ENCODE measurements around the gene PHF3. TPM values are rescaled to one million over a fixed set of nuclear protein-coding genes. Genes with fewer than 3 reads are reported as not detected.
"Not testable (repeated sequence)": the region's sequence is repeated elsewhere in the genome, so short reads cannot be mapped to it uniquely, and the experiment has no call there.

The PHF3 gene
- total RNA-seq, 1 experiment from 2014 or later = 43.0 TPM

GRCh38 chr6:63689421-63689820 is 53.8 kb downstream of the PHF3 start:
- DNase-seq (ENCODE audit: low spot score) = no peak
- in situ Hi-C loops (cut with HindIII; ENCODE audit: low sequenced_read_pairs) = no loop called here

- in situ Hi-C loops (cut with HindIII; ENCODE audit: low sequenced_read_pairs) = no loop called here
- DNase-seq (ENCODE audit: low spot score) = no peak
Observed at GRCh38 chr6:63690221-63690620, 54.6 kb downstream of the PHF3 start.

GRCh38 chr6:63705707-63706106 is 70.1 kb downstream of the PHF3 start:
- in situ Hi-C loops (cut with HindIII; ENCODE audit: low sequenced_read_pairs) = no loop called here
- no peak for DNase-seq (ENCODE audit: low spot score)

GRCh38 chr6:63706630-63707029 is 71.0 kb downstream of the PHF3 start:
- DNase-seq (ENCODE audit: low spot score) = no peak
- in situ Hi-C loops (cut with HindIII; ENCODE audit: low sequenced_read_pairs) = no loop called here

GRCh38 chr6:63708631-63709030 is 73.0 kb downstream of the PHF3 start:
- in situ Hi-C loops (cut with HindIII; ENCODE audit: low sequenced_read_pairs) = no loop called here
- no peak for DNase-seq (ENCODE audit: low spot score)

GRCh38 chr6:63709148-63709547 is 73.5 kb downstream of the PHF3 start:
- in situ Hi-C loops (cut with HindIII; ENCODE audit: low sequenced_read_pairs) = no loop called here
- DNase-seq (ENCODE audit: low spot score) = no peak

- in situ Hi-C loops (cut with HindIII; ENCODE audit: low sequenced_read_pairs) = no loop called here
- no peak for DNase-seq (ENCODE audit: low spot score)
Observed at GRCh38 chr6:63713332-63713731, 77.7 kb downstream of the PHF3 start.

- DNase-seq (ENCODE audit: low spot score) = no peak
- in situ Hi-C loops (cut with HindIII; ENCODE audit: low sequenced_read_pairs) = no loop called here
Observed at GRCh38 chr6:63714091-63714490, 78.5 kb downstream of the PHF3 start.

- in situ Hi-C loops (cut with HindIII; ENCODE audit: low sequenced_read_pairs) = no loop called here
- no peak for DNase-seq (ENCODE audit: low spot score)
Observed at GRCh38 chr6:63716169-63716568, 80.6 kb downstream of the PHF3 start.

- in situ Hi-C loops (cut with HindIII; ENCODE audit: low sequenced_read_pairs) = no loop called here
- no peak for DNase-seq (ENCODE audit: low spot score)
Observed at GRCh38 chr6:63721181-63721580, 85.6 kb downstream of the PHF3 start.

GRCh38 chr6:63724721-63725120 is 89.1 kb downstream of the PHF3 start:
- DNase-seq (ENCODE audit: low spot score) = no peak
- in situ Hi-C loops (cut with HindIII; ENCODE audit: low sequenced_read_pairs) = no loop called here

- in situ Hi-C loops (cut with HindIII; ENCODE audit: low sequenced_read_pairs) = no loop called here
- no peak for DNase-seq (ENCODE audit: low spot score)
Observed at GRCh38 chr6:63730311-63730710, 94.7 kb downstream of the PHF3 start.

GRCh38 chr6:63731930-63732329 is 96.3 kb downstream of the PHF3 start:
- DNase-seq (ENCODE audit: low spot score) = no peak
- in situ Hi-C loops (cut with HindIII; ENCODE audit: low sequenced_read_pairs) = no loop called here

GRCh38 chr6:63732336-63732735 is 96.7 kb downstream of the PHF3 start:
- in situ Hi-C loops (cut with HindIII; ENCODE audit: low sequenced_read_pairs) = no loop called here
- no peak for DNase-seq (ENCODE audit: low spot score)

GRCh38 chr6:63734923-63735322 is 99.3 kb downstream of the PHF3 start:
- in situ Hi-C loops (cut with HindIII; ENCODE audit: low sequenced_read_pairs) = no loop called here
- no peak for DNase-seq (ENCODE audit: low spot score)

GRCh38 chr6:63738190-63738589 is 102.6 kb downstream of the PHF3 start:
- in situ Hi-C loops (cut with HindIII; ENCODE audit: low sequenced_read_pairs); DNase-seq (ENCODE audit: low spot score): not testable (repeated sequence)

GRCh38 chr6:63739094-63739687 is 103.6 kb downstream of the PHF3 start:
- no peak for DNase-seq (ENCODE audit: low spot score)
- in situ Hi-C loops (cut with HindIII; ENCODE audit: low sequenced_read_pairs) = no loop called here

- no peak for DNase-seq (ENCODE audit: low spot score)
- in situ Hi-C loops (cut with HindIII; ENCODE audit: low sequenced_read_pairs) = no loop called here
Observed at GRCh38 chr6:63740709-63741108, 105.1 kb downstream of the PHF3 start.

GRCh38 chr6:63742060-63742459 is 106.5 kb downstream of the PHF3 start:
- in situ Hi-C loops (cut with HindIII; ENCODE audit: low sequenced_read_pairs) = no loop called here
- no peak for DNase-seq (ENCODE audit: low spot score)

- no peak for DNase-seq (ENCODE audit: low spot score)
- in situ Hi-C loops (cut with HindIII; ENCODE audit: low sequenced_read_pairs) = no loop called here
Observed at GRCh38 chr6:63743691-63744090, 108.1 kb downstream of the PHF3 start.

- in situ Hi-C loops (cut with HindIII; ENCODE audit: low sequenced_read_pairs) = no loop called here
Observed at GRCh38 chr6:63744810-63745209, 109.2 kb downstream of the PHF3 start.

GRCh38 chr6:63745784-63746183 is 110.2 kb downstream of the PHF3 start:
- in situ Hi-C loops (cut with HindIII; ENCODE audit: low sequenced_read_pairs) = no loop called here
- no peak for DNase-seq (ENCODE audit: low spot score)

More at GRCh38 chr6:63744810-63745209, 109.2 kb downstream of the PHF3 start:
- DNase-seq (ENCODE audit: low spot score) = no peak

Data from G401 (cell line).